Type B pancreatic cell (in vitro differentiated cells): ENCODE results near the gene MAGI1. TPM values are rescaled to one million over a fixed set of nuclear protein-coding genes. Genes with fewer than 3 reads are reported as not detected.
A peak's percentile ranks its signal among the peaks of the same experiment; 100 is the strongest.

Source experiments
- DNase-seq: peaks from one replicate; pipeline ENCODE4 v3.0.0; 2021; ENCODE audit warnings: mixed read lengths; ENCODE audit not compliant: unreplicated experiment; ENCODE audit errors: extremely low spot score
- H3K27ac Mint-ChIP-seq: 2 replicates; pipeline ENCODE4 v1.8.0; 2021; ENCODE audit warnings: mild to moderate bottlenecking, mixed read lengths
- H3K27me3 Mint-ChIP-seq: 2 replicates; pipeline ENCODE4 v1.8.0; 2021; ENCODE audit warnings: mixed read lengths
- H3K36me3 Mint-ChIP-seq: 2 replicates; pipeline ENCODE4 v1.8.0; 2021; ENCODE audit warnings: mixed read lengths
- H3K4me1 Mint-ChIP-seq: one replicate; pipeline ENCODE4 v1.8.0; 2021; ENCODE audit warnings: mixed read lengths; ENCODE audit not compliant: unreplicated experiment
- H3K4me3 Mint-ChIP-seq: 2 replicates; pipeline ENCODE4 v1.8.0; 2021; ENCODE audit warnings: mild to moderate bottlenecking, mixed read lengths
- H3K9me3 Mint-ChIP-seq: 2 replicates; pipeline ENCODE4 v1.8.0; 2021; ENCODE audit warnings: mixed read lengths
- CTCF ChIP-seq: fragments of 200-600 bp; sonication (generic); conservative IDR thresholded peaks from 2 replicates; pipeline ENCODE4 v1.5.0; 2021; ENCODE audit warnings: antibody characterized with exemption, mild to moderate bottlenecking
- total RNA-seq: library from RNA; stranded (reverse); gene quantifications from 2 replicates; pipeline ENCODE4 v1.2.1, GENCODE V29; 2021; ENCODE audit warnings: low replicate concordance

The MAGI1 gene
- total RNA-seq, 1 donor from 2014 or later, result 53.1 TPM

GRCh38 chr3:65500398-65501306 is 538.1 kb downstream of the MAGI1 start:
- DNase-seq, result no peak
- TF ChIP-seq CTCF, result no peak
- Mint-ChIP-seq H3K4me1 (peaks cover 23% of the 10 kb centered on the region), H3K4me3 (no peak overlapping the region), H3K36me3 (no peaks in the 10 kb centered on the region), H3K27me3 (no peaks in the 10 kb centered on the region), H3K9me3 (no peaks in the 10 kb centered on the region), H3K27ac (no peak overlapping the region)

DNA sequence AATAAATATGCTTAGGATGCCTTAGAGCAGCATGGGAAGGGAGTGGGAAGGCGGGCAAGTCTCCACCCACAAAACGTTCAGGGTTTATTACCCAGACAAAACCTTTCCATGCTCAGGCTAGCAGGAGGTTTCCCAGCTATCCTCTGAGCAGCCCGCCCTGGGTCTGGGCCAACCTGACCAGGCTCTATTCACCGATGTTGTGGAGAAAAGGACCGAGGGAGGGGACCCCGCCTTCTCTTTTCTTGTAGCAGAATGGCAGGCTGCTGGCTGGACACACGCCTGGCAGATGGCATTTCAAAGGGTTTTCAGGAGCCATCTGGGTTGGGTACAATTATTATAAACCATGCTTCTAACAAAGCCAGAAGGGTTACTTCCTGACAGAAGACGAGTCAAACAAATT is 540.9 kb downstream of the MAGI1 start:
- no peak for DNase-seq
- no peaks in the 10 kb centered on the region for H3K27me3 Mint-ChIP-seq

GRCh38 chr3:65497236-65497635 is 541.5 kb downstream of the MAGI1 start:
- Mint-ChIP-seq H3K9me3 (peaks cover 5% of the 10 kb centered on the region), H3K36me3 (peaks cover 9% of the 10 kb centered on the region), H3K4me1 (peaks cover 28% of the 10 kb centered on the region), H3K27me3 (no peaks in the 10 kb centered on the region), H3K27ac (no peak overlapping the region), H3K4me3 (no peak overlapping the region)
- DNase-seq, result no peak
- TF ChIP-seq CTCF, result no peak

More for the DNA sequence above, 540.9 kb downstream of the MAGI1 start:
- Mint-ChIP-seq H3K9me3 (peaks cover 5% of the 10 kb centered on the region), H3K4me1 (peaks cover 28% of the 10 kb centered on the region), H3K4me3 (no peak overlapping the region), H3K27ac (no peak overlapping the region), H3K36me3 (peaks cover 5% of the 10 kb centered on the region)
- no peak for TF ChIP-seq CTCF

- Mint-ChIP-seq H3K27ac (peak overlapping the region; percentile 81), H3K36me3 (peaks cover 16% of the 10 kb centered on the region)
- no peak for TF ChIP-seq CTCF
Measured at GRCh38 chr3:65493938-65494337, 544.8 kb downstream of the MAGI1 start.

DNA sequence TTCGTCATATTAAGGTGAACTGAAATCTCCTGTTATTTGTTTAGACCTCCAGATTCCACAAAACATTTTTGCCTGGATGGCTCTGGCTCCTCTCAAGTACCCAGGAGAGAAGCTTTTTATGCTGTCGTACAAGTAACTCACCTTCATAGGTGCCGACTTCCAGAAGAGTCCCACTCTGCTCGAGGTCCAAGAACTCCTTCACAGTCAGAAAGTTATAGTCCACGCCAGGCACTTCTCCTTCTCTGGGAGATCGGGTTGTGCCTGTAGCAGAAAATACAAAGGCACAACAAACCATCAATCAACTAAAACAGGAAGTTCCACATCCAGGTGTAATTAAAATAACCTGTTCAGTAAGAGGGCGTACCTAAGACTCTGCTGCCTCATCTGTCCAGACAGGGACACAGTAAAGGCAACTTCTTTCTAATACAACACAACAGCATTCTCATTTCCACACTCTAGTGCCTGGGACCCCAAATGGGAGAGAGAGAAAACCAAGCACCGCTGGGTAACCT is 545.3 kb downstream of the MAGI1 start:
- Mint-ChIP-seq H3K27me3 (no peaks in the 10 kb centered on the region), H3K27ac (peak overlapping the region; percentile 81), H3K36me3 (peaks cover 16% of the 10 kb centered on the region), H3K9me3 (peaks cover 5% of the 10 kb centered on the region), H3K4me1 (peaks cover 35% of the 10 kb centered on the region), H3K4me3 (peak overlapping the region; percentile 84)
- DNase-seq, result no peak
- TF ChIP-seq CTCF, result no peak

More at GRCh38 chr3:65493938-65494337, 544.8 kb downstream of the MAGI1 start:
- Mint-ChIP-seq H3K4me3 (peak overlapping the region; percentile 84), H3K9me3 (peaks cover 5% of the 10 kb centered on the region), H3K27me3 (no peaks in the 10 kb centered on the region), H3K4me1 (peaks cover 35% of the 10 kb centered on the region)
- DNase-seq, result no peak
